ENCODE results near the gene HEXIM1.
A peak's percentile ranks its signal among the peaks of the same experiment; 100 is the strongest.

The HEXIM1 gene

GRCh38 chr17:45147581-45148182 is 593 bp upstream of the HEXIM1 start:
- DNase-seq: peak; percentile 63 to 98

GRCh38 chr17:45149037-45149668 is 878 bp downstream of the HEXIM1 start:
- DNase-seq: peak in 1 of 2 experiments; percentile 63

GRCh38 chr17:45149669-45150664 is 1.7 kb downstream of the HEXIM1 start:
- no peak for DNase-seq

- DNase-seq: no peak
Measured at GRCh38 chr17:45150911-45151809, 2.9 kb downstream of the HEXIM1 start.

- no peak for DNase-seq
Measured at GRCh38 chr17:45155029-45155428, 6.8 kb downstream of the HEXIM1 start.

GRCh38 chr17:45155483-45155882 is 7.2 kb downstream of the HEXIM1 start:
- DNase-seq: no peak

GRCh38 chr17:45156242-45156641 is 8.0 kb downstream of the HEXIM1 start:
- DNase-seq: no peak

- DNase-seq: peak in 1 of 2 experiments; percentile 69
Measured at GRCh38 chr17:45160447-45161287, 12.4 kb downstream of the HEXIM1 start.

- DNase-seq: peak; percentile 95 to 99
Measured at GRCh38 chr17:45161288-45162024, 13.2 kb downstream of the HEXIM1 start, which contains the start of gene HEXIM2. HEXIM2 (plus strand) TSS chr17:45161875; CDS start chr17:45162794, 919 bp downstream.

GRCh38 chr17:45162025-45162687 is 13.9 kb downstream of the HEXIM1 start:
- DNase-seq: no peak

- no peak for DNase-seq
Measured at GRCh38 chr17:45164734-45165269, 16.5 kb downstream of the HEXIM1 start.

GRCh38 chr17:45168991-45169752 is 20.9 kb downstream of the HEXIM1 start:
- DNase-seq: no peak

GRCh38 chr17:45170280-45170930 is 22.1 kb downstream of the HEXIM1 start:
- DNase-seq: no peak

- DNase-seq: no peak
Measured at GRCh38 chr17:45170931-45171337, 22.7 kb downstream of the HEXIM1 start.

GRCh38 chr17:45171338-45172231 is 23.3 kb downstream of the HEXIM1 start:
- no peak for DNase-seq

GRCh38 chr17:45172232-45172540 is 23.9 kb downstream of the HEXIM1 start:
- DNase-seq: no peak

- no peak for DNase-seq
Measured at GRCh38 chr17:45172541-45173286, 24.4 kb downstream of the HEXIM1 start.
